Measurements from ENCODE around the gene AKAP1. TPM values are rescaled to one million over a fixed set of nuclear protein-coding genes. Genes with fewer than 3 reads are reported as not detected.
A peak's percentile ranks its signal among the peaks of the same experiment; 100 is the strongest.

Gene AKAP1
- total RNA-seq, 2 experiments from 2014 or later = 39.5 to 43.2 TPM

DNA sequence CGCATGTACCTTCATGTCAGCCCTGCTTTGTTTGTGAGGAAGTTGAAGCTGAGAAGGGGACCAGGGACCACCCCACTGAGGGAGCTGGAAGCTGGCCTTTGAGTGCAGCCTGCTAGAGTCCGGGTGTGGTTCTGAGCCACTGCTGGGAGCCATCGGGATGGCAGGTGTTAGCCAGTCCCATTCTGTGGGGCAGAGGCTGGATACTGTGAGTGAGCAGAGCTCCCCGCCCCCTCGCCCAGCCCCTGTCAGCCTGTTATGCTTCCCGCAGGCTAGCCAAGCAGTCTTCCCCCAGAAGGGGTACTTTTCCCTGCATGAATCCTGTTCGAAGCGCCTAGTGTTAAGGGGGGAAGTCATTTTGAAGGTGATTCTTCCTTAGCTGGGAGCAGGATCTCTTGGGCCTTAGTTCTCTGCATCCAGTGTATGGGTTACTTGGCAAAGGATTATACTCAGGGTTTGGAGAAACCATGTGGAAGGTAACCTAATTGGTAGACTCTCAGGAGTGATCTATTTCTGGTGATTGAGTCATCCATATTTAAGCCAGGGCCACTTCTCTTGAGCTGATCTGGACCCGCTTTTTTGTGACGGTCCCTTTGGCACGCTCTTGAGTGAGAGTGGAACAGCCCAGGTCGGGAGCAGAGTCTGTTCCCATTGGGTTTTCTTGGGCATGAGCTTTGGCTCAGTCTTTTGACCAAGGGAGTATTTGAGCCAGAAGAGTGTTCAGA is 23.8 kb downstream of the AKAP1 start:
- Mint-ChIP-seq H3K27me3 (no peaks in the 10 kb centered on the region), H3K36me3 (peaks cover 6% of the 10 kb centered on the region), H3K4me1 (peaks cover 6% of the 10 kb centered on the region), H3K9me3 (no peaks in the 10 kb centered on the region), H3K27ac (no peak overlapping the region), H3K4me3 (no peak overlapping the region)
- no peak for DNase-seq

DNA sequence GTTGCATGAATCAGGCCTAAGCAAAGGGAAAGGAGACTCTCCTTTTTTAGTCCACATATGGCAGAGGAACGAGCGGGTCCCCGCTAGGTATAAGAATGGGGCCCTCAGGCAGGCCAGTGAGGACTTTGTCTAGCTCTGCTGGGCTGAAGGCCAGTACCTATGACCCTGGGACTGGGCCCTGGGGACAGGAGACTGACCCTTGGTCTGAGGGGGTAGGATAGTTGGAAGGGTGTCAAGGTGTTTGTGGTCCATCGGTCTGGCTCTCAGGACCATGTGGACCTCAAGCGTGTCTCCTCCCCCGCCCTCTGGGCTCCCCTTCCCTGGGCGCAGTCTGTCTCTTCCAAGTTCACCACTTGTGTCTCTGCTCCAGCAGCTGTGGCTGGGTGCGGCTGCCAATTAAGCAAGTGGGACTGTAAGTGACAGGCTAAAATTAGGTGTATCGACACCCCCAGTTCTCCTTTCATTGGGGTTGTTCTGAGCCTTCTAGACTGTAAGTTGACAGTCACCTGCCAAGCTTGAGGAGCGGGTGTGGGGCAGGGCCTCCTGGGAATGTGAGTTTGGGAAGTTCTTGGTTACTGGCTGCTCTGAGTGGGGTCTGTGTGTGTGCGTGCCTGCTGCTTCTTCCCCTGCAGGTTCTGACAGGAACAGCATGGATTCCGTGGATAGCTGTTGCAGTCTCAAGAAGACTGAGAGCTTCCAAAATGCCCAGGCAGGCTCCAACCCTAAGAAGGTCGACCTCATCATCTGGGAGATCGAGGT is 24.5 kb downstream of the AKAP1 start:
- Mint-ChIP-seq H3K4me1 (peaks cover 6% of the 10 kb centered on the region), H3K9me3 (no peaks in the 10 kb centered on the region), H3K4me3 (no peak overlapping the region), H3K27me3 (no peaks in the 10 kb centered on the region), H3K27ac (no peak overlapping the region), H3K36me3 (peaks cover 6% of the 10 kb centered on the region)
- DNase-seq = no peak

DNA sequence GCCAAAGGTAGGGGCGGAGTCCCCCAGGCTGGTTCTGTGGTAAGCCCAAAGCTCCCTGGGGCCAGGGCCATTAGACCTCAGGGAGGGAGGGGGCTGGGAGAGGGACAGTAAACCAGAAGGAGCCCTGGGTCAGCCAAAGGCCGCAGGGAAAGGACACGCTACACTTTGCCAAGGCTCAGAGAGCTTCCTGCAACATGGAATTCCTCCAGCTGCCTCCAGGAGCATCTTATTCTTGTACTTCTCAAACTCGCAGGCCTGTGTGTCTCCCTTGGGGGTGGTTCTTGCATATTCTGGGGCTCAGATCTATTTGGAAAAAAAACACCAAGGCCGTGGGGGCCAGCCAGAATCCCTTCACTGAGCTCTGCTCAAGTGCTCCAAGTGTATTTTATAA is 25.1 kb downstream of the AKAP1 start:
- Mint-ChIP-seq H3K36me3 (peaks cover 6% of the 10 kb centered on the region), H3K27me3 (no peaks in the 10 kb centered on the region), H3K4me1 (peaks cover 6% of the 10 kb centered on the region), H3K4me3 (no peak overlapping the region), H3K9me3 (no peaks in the 10 kb centered on the region), H3K27ac (no peak overlapping the region)
- no peak for DNase-seq

- Mint-ChIP-seq H3K27me3 (no peaks in the 10 kb centered on the region), H3K27ac (no peak overlapping the region), H3K9me3 (no peaks in the 10 kb centered on the region), H3K36me3 (peaks cover 1% of the 10 kb centered on the region), H3K4me3 (no peak overlapping the region), H3K4me1 (peaks cover 6% of the 10 kb centered on the region)
- no peak for DNase-seq
Measured at GRCh38 chr17:57110579-57111325, 25.7 kb downstream of the AKAP1 start.

GRCh38 chr17:57111386-57111785 is 26.3 kb downstream of the AKAP1 start:
- no peak for DNase-seq
- Mint-ChIP-seq H3K36me3 (peaks cover 3% of the 10 kb centered on the region), H3K4me1 (peaks cover 3% of the 10 kb centered on the region), H3K4me3 (no peak overlapping the region), H3K9me3 (no peaks in the 10 kb centered on the region), H3K27ac (no peak overlapping the region), H3K27me3 (no peaks in the 10 kb centered on the region)

- no peak overlapping the region for H3K27ac Mint-ChIP-seq
- peaks cover 3% of the 10 kb centered on the region for H3K36me3 Mint-ChIP-seq
- H3K27me3 Mint-ChIP-seq = no peaks in the 10 kb centered on the region
- DNase-seq = no peak
- no peaks in the 10 kb centered on the region for H3K9me3 Mint-ChIP-seq
- H3K4me3 Mint-ChIP-seq = no peak overlapping the region
- no peaks in the 10 kb centered on the region for H3K4me1 Mint-ChIP-seq
Measured at GRCh38 chr17:57113011-57113410, 28.0 kb downstream of the AKAP1 start.

GRCh38 chr17:57113656-57114055 is 28.6 kb downstream of the AKAP1 start:
- Mint-ChIP-seq H3K9me3 (no peaks in the 10 kb centered on the region), H3K4me1 (no peaks in the 10 kb centered on the region), H3K27ac (no peak overlapping the region), H3K4me3 (no peak overlapping the region), H3K27me3 (no peaks in the 10 kb centered on the region), H3K36me3 (peaks cover 9% of the 10 kb centered on the region)
- no peak for DNase-seq

DNA sequence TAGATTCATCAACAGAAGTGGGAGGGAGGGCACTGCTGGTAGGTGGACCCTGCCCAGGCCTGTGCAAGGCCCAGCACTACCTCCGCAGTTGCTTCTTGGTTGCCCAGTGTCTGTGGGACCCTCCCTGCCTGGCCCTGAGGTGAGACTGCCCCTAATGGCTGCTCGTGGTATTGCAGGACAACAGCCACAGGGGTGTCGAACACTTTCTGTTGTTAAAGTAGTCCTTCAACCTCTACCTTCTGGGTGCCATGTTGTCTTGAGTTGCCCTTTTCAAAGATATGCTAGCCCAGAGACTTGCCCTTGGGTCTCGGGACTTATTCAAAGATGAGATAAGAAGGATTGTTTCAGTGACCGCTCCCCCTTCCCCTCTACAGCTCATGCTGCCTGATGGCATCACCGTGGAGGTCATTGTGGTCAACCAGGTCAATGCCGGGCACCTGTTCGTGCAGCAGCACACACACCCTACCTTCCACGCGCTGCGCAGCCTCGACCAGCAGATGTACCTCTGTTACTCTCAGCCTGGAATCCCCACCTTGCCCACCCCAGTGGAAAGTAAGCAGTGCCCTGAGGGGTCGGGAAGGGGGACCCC is 29.1 kb downstream of the AKAP1 start:
- Mint-ChIP-seq H3K9me3 (no peaks in the 10 kb centered on the region), H3K27ac (no peak overlapping the region), H3K4me3 (no peak overlapping the region), H3K4me1 (no peaks in the 10 kb centered on the region), H3K27me3 (no peaks in the 10 kb centered on the region), H3K36me3 (peaks cover 14% of the 10 kb centered on the region)
- DNase-seq = peak; percentile 56

DNA sequence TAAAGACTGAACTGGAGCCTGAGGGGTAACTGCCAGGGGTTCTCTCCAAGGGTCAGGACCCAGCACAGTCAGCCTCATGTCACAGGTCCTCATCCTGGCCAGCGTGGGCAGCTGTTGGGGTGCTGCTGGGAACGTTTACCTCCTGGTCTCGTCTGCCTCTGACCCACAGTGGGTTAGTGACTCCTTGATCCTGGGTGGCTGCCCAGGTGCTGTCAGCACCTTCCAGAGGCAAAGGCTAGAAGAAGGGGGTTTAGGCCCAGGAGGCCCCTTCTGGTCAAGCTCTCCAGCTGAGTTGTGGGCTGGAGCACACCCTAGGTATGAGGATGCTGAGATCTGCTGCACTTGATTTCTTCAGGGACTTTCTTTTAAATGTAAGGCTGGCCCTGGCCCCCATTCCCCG is 30.3 kb downstream of the AKAP1 start:
- Mint-ChIP-seq H3K27me3 (no peaks in the 10 kb centered on the region), H3K4me3 (no peak overlapping the region)
- no peak for DNase-seq

GRCh38 chr17:57115916-57116315 is 30.9 kb downstream of the AKAP1 start:
- Mint-ChIP-seq H3K27ac (no peak overlapping the region), H3K4me3 (no peak overlapping the region), H3K27me3 (no peaks in the 10 kb centered on the region), H3K4me1 (no peaks in the 10 kb centered on the region), H3K9me3 (no peaks in the 10 kb centered on the region), H3K36me3 (peaks cover 22% of the 10 kb centered on the region)
- no peak for DNase-seq

More for the DNA sequence above, 30.3 kb downstream of the AKAP1 start:
- Mint-ChIP-seq H3K9me3 (no peaks in the 10 kb centered on the region), H3K4me1 (no peaks in the 10 kb centered on the region), H3K27ac (no peak overlapping the region), H3K36me3 (peaks cover 19% of the 10 kb centered on the region)

GRCh38 chr17:57117798-57118197 is 32.8 kb downstream of the AKAP1 start:
- Mint-ChIP-seq H3K27me3 (no peaks in the 10 kb centered on the region), H3K9me3 (no peaks in the 10 kb centered on the region), H3K4me1 (no peaks in the 10 kb centered on the region), H3K4me3 (no peak overlapping the region), H3K36me3 (peaks cover 20% of the 10 kb centered on the region), H3K27ac (no peak overlapping the region)
- no peak for DNase-seq

GRCh38 chr17:57120814-57121213 is 35.8 kb downstream of the AKAP1 start:
- no peak for DNase-seq
- Mint-ChIP-seq H3K9me3 (no peaks in the 10 kb centered on the region), H3K4me1 (no peaks in the 10 kb centered on the region), H3K36me3 (peaks cover 26% of the 10 kb centered on the region), H3K4me3 (no peak overlapping the region), H3K27me3 (no peaks in the 10 kb centered on the region), H3K27ac (no peak overlapping the region)

GRCh38 chr17:57121308-57122042 is 36.4 kb downstream of the AKAP1 start:
- Mint-ChIP-seq H3K27ac (no peak overlapping the region), H3K27me3 (no peaks in the 10 kb centered on the region), H3K4me1 (peaks cover 3% of the 10 kb centered on the region), H3K4me3 (no peak overlapping the region), H3K36me3 (peaks cover 27% of the 10 kb centered on the region), H3K9me3 (no peaks in the 10 kb centered on the region)
- no peak for DNase-seq

DNA sequence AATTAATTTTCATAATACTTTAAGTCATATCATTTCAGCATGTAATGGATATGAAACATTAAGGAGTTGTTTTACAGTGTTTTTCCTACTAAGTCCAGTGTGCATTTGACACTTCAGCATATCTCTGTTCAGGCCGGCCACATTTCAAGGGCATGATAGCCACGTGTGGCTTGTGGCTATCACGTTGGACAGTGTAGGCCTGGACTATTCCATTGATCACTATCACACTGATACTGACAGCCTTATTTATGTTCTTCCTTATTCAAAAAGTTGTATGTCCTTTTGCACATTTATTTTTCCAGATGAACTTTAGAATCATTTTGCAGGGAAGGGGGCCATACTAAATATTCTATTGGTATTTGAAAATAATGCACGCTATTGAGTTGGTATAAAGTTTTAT is 39.0 kb downstream of the AKAP1 start:
- no peaks in the 10 kb centered on the region for H3K27me3 Mint-ChIP-seq
- no peak overlapping the region for H3K27ac Mint-ChIP-seq
- H3K4me3 Mint-ChIP-seq = no peak overlapping the region
- peaks cover 3% of the 10 kb centered on the region for H3K4me1 Mint-ChIP-seq
- no peak for DNase-seq
- no peaks in the 10 kb centered on the region for H3K9me3 Mint-ChIP-seq
- peaks cover 17% of the 10 kb centered on the region for H3K36me3 Mint-ChIP-seq

All from activated naive CD8-positive, alpha-beta T cell treated with anti-CD3 and anti-CD28 coated beads for 36 hours (primary cell).